IMR-90 (cell line): ENCODE results near the gene DOK6.

Source experiments
- CEBPB ChIP-seq: IDR thresholded peaks from 2 replicates; pipeline ENCODE4 v1.6.1; 2012; ENCODE audit warnings: low read depth, low read length, improper control_type of control experiment
- CTCF ChIP-seq: conservative IDR thresholded peaks from 2 replicates; pipeline ENCODE4 v1.5.1; 2012; ENCODE audit warnings: mild to moderate bottlenecking, low read depth, low read length, improper control_type of control experiment
- ELK1 ChIP-seq: fragments of 150-350 bp; IDR thresholded peaks from 2 replicates; pipeline ENCODE4 v1.6.1; 2016; ENCODE audit warnings: low read depth, mild to moderate bottlenecking, low read length, moderate library complexity, borderline replicate concordance
- FOS ChIP-seq: fragments of 150-350 bp; IDR thresholded peaks from 2 replicates; pipeline ENCODE4 v1.6.1; 2016; ENCODE audit warnings: low read depth, low read length
- MAFK ChIP-seq: IDR thresholded peaks from 2 replicates; pipeline ENCODE4 v1.6.1; 2012; ENCODE audit warnings: low read depth, low read length, improper control_type of control experiment
- MXI1 ChIP-seq: IDR thresholded peaks from 2 replicates; pipeline ENCODE4 v1.6.1; 2012; ENCODE audit warnings: low read depth, mild to moderate bottlenecking, low read length, moderate library complexity, borderline replicate concordance
- POLR2A ChIP-seq: IDR thresholded peaks from 2 replicates; pipeline ENCODE4 v1.6.1; 2012; ENCODE audit warnings: mild to moderate bottlenecking, low read depth, low read length
- RAD21 ChIP-seq: IDR thresholded peaks from 2 replicates; pipeline ENCODE4 v1.6.1; 2012; ENCODE audit warnings: low read length, improper control_type of control experiment
- RFX5 ChIP-seq: IDR thresholded peaks from 2 replicates; pipeline ENCODE4 v1.8.0; 2012; ENCODE audit warnings: low read depth, mild to moderate bottlenecking, low read length, moderate library complexity
- SMC3 ChIP-seq: fragments of 150-350 bp; IDR thresholded peaks from 2 replicates; pipeline ENCODE4 v1.6.1; 2016; ENCODE audit warnings: low read depth, mild to moderate bottlenecking, antibody characterized with exemption, low read length, moderate library complexity

- TF ChIP-seq POLR2A (no peak), MAFK (no peak), CTCF (no peak), FOS (no peak), RFX5 (no peak), MXI1 (no peak), SMC3 (no peak), CEBPB (no peak), RAD21 (no peak), ELK1 (no peak)
Measured at GRCh38 chr18:69635482-69635881, 234.8 kb downstream of the DOK6 start.
